OCI-LY1 (cell line): ENCODE results near the gene FLVCR1.
"Not testable (repeated sequence)": the region's sequence is repeated elsewhere in the genome, so short reads cannot be mapped to it uniquely, and the experiment has no call there.

Source experiments
- CTCF ChIP-seq: fragments of 200-600 bp; sonication (generic), shearing (Covaris generic); IDR thresholded peaks from 2 replicates; pipeline ENCODE4 v1.5.1; 2017; ENCODE audit warnings: mild to moderate bottlenecking, antibody characterized with exemption, low read length, moderate library complexity, mixed read lengths
- EZH2 ChIP-seq: fragments of 200-600 bp; sonication (generic), shearing (Covaris generic); IDR thresholded peaks from 2 replicates; pipeline ENCODE4 v1.8.0; 2017; ENCODE audit warnings: borderline replicate concordance, mixed run types, mild to moderate bottlenecking, antibody characterized with exemption, low read length, moderate library complexity, mixed read lengths

DNA sequence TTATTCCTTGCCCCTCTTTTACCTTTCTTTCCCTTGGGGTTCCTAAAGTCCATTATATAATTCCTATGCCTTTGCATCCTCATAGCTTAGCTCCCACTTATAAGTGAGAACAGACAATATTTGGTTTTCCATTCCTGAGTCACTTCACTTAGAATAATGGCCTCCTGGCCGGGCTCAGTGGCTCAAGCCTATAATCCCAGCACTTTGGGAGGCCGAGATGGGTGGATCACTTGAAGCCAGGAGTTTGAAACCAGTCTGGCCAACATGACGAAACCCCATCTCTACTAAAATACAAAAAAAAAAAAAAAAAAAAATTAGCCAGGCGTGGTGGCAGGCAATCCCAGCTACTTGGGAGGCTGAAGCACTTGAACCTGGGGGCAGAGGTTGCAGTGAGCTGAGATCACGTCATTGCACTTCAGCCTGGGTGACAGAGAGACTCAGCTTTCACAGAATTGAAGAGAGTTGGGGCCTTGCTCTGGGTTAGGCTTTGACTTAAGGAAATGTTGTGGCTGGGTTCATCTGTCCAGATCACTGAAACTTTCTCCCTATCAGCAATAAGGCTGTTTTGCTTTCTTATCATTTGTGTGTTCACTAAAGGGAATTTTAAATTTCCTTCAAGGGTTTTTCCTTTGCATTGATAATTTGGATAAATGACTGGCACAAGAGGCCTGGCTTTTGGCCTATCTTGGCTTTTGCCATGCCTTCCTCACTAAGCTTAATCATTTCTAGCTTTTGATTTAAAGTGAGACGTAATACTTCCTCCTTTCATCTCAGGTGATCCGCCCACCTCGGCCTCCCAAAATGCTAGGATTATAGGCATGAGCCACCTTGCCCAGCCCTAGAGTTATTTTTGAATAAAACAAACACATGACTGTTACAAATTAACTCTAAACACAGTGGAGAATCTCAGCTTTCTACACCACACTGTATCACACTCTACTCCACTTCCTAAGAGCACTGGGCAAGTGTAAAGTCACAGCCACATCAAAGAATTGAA, 24.6 kb upstream of the FLVCR1 start:
- not testable (repeated sequence) for TF ChIP-seq CTCF, EZH2
